Raji (cell line): ENCODE results near the gene FOSL1.

Source experiments
- POLR2A ChIP-seq: IDR thresholded peaks from 2 replicates; pipeline ENCODE4 v1.6.1; 2011; ENCODE audit warnings: low read depth, low read length, control low read depth; ENCODE audit not compliant: insufficient read depth

FOSL1 gene

DNA sequence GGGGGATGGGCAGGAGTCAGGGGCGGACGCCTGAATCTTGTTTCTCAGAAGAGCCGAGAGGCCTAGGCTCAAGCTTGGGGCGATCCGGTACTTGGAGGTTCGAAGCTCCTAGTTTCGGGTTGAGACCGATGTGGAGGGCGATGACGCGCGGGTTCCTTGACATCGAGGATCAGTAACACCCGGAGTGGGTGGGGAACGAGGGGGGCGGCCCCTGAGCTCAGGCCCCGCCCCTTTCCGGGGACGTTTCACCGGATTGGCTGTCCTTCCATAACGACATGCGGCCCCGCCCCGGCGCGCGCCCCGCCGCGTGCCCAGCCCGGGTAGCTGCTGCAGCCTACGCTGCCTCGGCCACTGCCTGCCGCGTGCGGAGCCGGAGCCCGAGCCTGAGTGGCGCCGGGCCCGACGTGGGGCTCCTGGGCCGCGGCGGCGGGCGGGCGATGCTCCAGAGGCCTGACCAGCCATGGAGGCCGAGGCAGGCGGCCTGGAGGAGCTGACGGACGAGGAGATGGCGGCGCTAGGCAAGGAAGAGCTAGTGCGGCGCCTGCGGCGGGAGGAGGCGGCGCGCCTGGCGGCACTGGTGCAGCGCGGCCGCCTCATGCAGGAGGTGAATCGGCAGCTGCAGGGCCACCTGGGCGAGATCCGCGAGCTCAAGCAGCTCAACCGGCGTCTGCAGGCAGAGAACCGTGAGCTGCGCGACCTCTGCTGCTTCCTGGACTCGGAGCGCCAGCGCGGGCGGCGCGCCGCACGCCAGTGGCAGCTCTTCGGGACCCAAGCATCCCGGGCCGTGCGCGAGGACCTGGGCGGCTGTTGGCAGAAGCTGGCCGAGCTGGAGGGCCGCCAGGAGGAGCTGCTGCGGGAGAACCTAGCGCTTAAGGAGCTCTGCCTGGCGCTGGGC, 9.6 kb downstream of the FOSL1 start, which contains the start of gene CCDC85B:
TSS of gene CCDC85B (plus strand) at position 350 of the 895 bp plus-strand sequence. CDS start at position 461, 111 bp downstream.
- TF ChIP-seq POLR2A: peak; percentile 97

DNA sequence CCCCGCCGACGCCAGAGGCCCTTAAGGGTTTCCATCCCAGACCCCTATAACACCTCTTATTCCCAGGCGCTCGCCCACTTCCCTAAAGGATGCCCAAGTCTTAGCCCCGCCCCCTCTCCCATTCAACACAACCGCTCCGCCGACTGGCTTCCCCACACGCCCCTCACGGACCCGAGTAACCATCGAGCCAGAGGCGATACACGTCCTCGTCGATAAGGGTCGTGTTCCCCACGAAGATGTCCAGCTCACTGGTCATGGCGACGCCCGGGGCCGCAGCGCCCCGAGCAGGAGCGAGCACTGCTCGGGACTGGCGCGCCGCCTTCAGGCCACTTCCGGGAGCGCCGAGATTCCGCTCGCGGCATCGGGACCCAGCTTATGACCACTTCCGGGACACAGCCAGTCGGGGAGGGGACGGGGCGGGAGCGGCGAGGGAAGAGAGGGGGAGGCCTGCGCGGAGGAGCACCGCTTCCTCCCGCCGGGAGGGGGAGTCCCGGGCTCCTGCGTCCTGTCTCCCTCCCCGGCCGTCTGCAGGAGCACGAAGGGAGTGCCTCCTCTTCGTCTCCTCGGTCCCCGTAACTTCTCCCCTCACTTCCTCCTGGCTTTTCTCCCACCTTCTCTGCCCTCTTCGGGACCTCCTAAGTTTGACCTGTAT, 11.9 kb downstream of the FOSL1 start, which contains the start of gene FIBP:
TSS of gene FIBP (minus strand) at position 309 of the 652 bp plus-strand sequence. CDS start at position 256, 53 bp downstream.
- TF ChIP-seq POLR2A: peak; percentile 98

DNA sequence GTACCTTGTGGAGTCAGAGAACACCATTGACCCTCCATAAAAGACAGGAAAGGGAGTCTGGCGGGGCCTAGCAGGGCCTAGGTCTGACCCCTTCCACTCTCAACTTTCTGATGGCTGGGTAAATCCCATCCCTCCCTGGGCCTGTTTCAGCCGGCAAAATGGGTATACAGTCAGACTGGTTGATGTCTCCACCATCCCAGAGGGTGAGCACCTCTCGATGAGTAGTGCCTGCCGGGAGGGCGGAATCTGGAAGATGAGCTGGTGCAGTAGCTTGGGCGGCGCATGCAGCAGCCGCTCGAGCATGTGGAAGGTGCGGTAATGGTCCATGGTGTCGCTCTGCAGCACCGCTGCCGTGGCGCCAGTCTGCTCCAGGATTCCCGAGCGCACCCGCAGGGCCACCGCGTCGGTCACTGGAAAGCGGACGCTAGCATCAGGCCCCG, 12.4 kb downstream of the FOSL1 start:
- TF ChIP-seq POLR2A: no peak

DNA sequence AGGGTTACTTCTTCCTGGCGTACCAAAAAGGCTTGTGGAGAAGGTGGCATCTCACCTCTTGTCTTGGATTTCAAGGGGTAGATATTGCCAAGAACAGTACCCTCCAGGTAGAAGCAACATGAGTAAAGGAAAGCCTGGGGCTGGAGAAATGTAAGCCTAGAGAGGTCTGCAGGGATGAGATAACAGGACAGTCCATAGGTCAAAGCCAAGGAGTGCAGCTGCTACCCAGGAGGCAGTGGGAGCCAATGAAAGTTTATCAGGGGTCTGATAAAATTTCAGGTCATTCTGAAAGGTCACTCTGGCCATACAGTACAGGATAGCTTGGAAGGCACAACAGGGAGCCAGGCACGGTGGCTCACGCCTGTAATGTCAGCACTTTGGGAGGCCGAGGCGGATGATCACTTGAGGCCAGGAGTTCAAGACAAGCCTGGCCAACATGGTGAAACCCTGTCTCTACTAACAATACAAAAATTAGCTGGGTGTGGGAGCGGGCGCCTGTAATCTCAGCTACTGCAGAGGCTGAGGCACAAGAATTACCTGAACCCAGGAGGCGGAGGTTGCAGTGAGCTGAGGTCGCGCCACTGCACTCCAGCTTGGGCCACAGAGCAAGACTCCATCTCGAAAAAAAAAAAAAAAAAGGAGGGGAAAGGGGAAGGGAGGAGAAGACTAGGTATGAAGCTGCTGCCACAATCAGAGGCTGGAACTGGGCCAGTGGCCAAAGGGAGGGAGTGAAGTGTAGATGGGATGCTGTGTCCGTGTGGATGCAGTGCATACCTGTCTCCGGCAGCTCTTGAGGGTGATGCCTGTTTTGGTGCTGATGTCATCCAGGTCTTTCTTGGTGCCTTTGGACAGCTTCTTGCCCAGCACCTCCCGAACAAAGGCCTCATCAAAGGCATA, 13.1 kb downstream of the FOSL1 start:
- TF ChIP-seq POLR2A: no peak

DNA sequence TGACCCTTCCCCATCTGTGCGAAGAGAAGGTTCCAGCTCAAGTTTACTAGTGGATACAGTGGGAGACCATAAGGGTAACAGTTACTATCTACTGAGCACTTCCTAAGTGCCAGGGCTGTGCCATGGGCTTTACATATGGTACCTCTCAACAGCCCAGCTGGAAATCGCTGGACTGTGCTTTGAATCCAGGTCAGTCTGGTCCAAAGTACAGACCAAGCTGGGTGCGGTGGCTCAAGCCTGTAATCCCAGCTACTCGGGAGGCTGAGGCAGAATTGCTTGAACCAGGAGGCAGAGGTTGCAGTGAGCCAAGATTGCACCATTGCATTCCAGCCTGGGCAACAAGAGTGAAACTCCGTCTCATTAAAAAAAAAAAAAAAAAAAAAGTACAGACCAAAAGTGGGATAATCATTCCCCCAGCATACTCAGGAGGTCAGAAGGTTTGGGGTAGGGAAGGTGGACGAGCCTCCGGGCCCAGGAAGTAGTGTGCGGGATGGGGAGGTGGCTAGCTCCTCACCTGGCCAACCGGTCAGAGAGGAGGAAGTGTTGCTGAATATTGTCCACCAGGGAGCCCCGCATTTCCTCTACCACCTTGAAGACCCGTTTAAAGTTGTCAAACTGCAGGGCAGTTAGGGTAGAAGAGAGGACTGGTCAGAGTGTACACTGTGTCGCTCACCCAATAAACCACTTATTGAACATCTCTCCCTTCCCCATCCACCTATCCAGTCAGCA, 14.2 kb downstream of the FOSL1 start:
- no peak for TF ChIP-seq POLR2A

DNA sequence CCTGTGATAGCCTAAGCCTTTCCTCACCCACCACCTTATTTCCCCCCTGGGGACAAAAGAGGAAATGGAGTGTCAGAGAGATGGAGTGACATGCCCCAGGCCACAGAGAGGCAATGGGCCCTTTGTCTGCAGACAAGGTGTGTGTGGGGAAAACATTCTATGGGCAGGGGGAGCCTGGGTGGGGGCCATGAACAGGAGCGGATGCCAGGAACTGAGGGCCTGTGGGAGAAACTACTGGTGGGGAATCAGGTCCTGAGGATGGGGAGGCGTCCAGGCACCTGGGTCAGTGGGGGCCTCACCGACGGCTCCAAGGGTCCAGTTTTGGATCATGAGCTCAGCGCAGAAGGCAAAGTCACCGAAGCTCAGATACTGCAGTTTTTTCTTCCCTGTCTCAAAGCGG, 15.0 kb downstream of the FOSL1 start:
- no peak for TF ChIP-seq POLR2A

DNA sequence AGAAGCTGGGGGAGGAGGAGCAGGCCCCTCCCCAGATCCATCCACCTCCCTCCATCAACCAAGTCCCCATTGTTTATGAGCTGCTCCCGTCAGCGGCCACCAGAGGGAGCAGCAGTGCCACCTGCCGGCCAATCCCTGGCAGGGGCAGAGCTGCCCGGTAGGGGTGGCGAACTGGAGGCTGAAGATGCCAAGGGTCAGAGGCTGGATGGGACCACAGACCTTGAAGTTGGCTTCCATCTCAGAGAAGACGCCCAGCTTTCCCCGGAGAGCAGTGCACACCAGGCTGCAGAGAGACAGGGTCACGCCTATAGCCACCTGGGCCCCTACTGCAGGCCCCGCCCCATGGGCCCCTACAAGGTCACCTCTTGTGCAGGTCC, 15.5 kb downstream of the FOSL1 start:
- peak; percentile 19; the same call in 1 of the 2 replicates for TF ChIP-seq POLR2A

DNA sequence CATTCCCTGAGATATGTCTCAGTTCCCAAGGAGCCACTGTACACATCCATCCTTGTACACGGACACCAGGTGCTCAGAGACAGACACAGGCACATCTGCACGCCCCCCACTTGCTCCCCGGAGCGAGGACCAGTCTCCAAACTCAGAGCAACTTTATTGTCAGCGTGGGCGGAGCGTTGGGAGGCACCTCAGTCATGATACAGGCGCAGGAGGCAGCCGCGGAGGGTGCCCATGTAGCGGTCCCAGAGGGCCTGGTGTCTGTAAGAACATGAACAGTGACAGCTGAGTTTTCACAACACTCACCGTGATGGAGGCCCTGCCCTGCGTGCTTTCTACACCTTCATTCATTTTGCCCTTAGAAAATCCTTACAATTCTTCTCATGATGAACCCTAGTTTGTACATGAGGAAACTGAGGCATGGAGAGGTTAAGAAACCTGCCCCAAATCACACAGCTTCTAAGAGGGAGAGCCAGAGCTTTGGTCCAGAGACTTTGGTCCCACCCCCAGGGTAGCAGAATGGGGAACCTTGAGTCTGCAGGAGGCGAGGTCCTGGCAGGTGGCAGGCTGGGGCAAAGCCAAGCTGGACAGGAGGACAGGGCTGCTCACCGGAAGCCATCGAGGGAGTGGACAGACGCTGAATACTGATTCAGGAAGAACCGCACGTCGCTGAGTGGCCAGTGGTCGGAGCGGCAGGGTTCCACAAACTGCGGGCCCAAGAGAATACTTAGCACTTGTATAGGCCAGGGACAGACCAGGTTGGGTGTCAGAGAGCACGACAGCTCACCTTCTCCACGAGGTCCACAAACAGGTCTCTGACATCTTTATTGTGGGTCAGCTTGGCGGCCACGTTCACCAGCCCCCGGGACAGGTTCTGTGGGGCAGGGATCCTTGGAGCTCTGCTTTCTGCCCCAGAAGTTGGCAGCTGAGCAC, 16.1 kb downstream of the FOSL1 start:
- no peak for TF ChIP-seq POLR2A

DNA sequence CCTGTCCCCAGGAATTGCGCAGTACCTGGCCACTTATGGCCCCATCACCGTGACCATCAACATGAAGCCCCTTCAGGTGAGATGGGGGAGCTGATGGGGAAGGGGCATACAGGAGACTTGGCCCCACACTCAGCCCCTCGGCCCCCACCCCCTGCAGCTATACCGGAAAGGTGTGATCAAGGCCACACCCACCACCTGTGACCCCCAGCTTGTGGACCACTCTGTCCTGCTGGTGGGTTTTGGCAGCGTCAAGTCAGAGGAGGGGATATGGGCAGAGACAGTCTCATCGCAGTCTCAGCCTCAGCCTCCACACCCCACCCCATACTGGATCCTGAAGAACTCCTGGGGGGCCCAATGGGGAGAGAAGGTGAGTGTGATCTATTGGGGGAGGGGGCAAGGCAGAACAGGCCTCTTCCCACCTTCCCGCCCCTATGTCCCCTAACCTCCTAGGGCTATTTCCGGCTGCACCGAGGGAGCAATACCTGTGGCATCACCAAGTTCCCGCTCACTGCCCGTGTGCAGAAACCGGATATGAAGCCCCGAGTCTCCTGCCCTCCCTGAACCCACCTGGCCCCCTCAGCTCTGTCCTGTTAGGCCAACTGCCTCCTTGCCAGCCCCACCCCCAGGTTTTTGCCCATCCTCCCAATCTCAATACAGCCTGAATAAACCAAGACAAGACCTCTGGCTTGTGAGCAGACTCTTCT, 17.0 kb downstream of the FOSL1 start:
- no peak for TF ChIP-seq POLR2A

DNA sequence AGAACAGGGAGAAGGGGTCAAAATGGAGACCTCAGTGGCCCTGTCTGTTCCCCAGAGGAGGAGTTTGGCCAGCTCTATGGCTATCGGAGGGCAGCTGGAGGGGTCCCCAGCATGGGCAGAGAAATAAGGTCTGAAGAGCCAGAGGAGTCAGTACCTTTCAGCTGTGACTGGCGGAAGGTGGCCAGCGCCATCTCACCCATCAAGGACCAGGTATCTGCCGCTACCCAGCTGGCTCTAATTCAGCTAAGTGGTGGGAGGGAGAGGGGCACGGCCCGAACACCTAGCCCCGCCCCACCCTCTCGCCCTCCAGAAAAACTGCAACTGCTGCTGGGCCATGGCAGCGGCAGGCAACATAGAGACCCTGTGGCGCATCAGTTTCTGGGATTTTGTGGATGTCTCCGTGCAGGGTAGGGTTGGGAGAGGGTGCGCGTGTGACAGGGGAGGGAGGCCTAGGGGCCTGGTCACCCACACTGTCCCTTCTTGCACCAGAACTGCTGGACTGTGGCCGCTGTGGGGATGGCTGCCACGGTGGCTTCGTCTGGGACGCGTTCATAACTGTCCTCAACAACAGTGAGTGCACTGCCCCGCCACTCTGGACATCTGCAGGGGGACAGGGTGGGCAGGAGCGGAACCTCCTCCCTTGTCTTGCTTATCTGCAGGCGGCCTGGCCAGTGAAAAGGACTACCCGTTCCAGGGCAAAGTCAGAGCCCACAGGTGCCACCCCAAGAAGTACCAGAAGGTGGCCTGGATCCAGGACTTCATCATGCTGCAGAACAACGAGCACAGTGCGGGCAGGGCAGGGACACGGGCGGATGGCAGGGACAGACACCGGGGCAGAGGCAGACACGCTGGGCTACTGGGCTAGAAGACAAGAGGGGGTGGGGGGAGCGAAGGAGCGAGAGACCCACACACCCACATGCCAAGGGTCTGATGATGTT, 17.8 kb downstream of the FOSL1 start:
- no peak for TF ChIP-seq POLR2A

DNA sequence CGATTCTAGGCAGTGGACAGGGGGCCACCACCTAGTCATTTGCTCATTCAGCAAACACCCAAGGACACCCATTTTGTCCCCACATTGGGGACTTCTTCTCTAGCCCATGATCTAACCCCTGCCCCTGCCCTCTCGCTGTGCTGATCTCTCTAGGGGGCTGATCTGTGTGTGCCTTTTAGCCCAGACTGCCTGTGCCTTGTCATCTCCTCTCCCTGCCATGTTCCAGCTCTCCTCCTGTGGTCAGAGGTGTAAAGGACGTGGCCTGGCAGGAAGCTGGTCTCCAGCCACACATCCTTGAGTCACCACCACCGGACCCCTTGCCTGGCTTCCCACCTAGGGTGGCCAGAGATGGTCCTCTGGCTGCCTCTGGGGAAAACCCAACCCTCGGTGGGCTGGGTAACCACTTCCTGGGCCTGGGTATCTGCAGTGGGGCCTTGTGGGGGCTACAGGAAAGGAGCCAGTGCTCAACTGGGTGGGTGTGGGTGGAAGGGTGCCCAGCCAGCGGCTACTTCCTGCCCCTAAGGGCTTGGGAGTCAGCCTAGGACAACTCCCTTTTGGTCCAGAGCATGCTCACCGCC, 19.3 kb downstream of the FOSL1 start:
- TF ChIP-seq POLR2A: peak; percentile 9; the same call in 1 of the 2 replicates
